ENCODE data around the gene DIRAS1.

DIRAS1 gene

GRCh38 chr19:2728783-2729387 is 7.7 kb upstream of the DIRAS1 start:
- no peak for DNase-seq (ENCODE audit: insufficient read length, low spot score)
- FAIRE-seq: no peak

DNA sequence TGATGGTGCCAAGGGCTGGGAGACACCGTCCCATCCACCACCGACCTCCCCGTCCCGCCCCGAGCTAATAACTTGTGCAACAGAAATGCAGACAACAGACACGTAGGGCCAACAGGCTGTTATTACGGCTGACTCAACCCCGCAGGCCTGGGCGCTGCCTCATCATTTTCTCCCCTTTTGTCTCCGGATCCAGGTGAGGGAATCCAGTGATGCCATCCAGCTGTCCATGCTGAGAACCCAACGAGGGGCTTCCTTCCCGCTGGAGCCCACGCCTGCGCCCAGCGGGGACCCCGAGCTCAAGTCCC is 6.4 kb upstream of the DIRAS1 start:
- no peak for DNase-seq (ENCODE audit: insufficient read length, low spot score)

GRCh38 chr19:2726904-2727639 is 5.9 kb upstream of the DIRAS1 start:
- no peak for FAIRE-seq
- DNase-seq (ENCODE audit: insufficient read length, low spot score): no peak

More for the DNA sequence above, 6.4 kb upstream of the DIRAS1 start:
- no peak for FAIRE-seq

GRCh38 chr19:2726160-2726855 is 5.1 kb upstream of the DIRAS1 start:
- no peak for DNase-seq (ENCODE audit: insufficient read length, low spot score)
- no peak for FAIRE-seq

DNA sequence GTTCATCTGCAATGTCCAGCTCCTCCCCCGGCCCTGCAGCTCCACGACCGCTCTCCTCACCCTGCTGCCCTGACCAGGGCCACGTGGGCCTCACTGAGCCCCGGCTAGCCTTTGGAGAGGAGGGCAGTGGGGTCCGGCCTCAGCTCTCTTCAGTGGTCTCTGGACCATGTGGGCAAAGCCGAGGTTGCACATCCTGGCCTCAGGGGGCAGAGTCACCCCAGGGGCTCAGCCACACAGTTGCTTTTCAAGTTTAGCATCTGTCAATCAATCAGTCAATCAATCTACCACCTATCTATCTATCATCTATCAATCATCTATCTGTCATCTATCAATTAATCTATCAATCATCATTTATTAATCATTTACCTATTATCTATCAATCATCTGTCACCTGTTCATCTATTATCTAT is 3.0 kb upstream of the DIRAS1 start:
- no peak for DNase-seq (ENCODE audit: insufficient read length, low spot score)

GRCh38 chr19:2723747-2724146 is 2.6 kb upstream of the DIRAS1 start:
- DNase-seq (ENCODE audit: insufficient read length, low spot score): no peak
- no peak for FAIRE-seq

More for the DNA sequence above, 3.0 kb upstream of the DIRAS1 start:
- FAIRE-seq: no peak

- DNase-seq (ENCODE audit: insufficient read length, low spot score) (no peak), FAIRE-seq (no peak)
Measured at GRCh38 chr19:2723345-2723715, 2.2 kb upstream of the DIRAS1 start.

DNA sequence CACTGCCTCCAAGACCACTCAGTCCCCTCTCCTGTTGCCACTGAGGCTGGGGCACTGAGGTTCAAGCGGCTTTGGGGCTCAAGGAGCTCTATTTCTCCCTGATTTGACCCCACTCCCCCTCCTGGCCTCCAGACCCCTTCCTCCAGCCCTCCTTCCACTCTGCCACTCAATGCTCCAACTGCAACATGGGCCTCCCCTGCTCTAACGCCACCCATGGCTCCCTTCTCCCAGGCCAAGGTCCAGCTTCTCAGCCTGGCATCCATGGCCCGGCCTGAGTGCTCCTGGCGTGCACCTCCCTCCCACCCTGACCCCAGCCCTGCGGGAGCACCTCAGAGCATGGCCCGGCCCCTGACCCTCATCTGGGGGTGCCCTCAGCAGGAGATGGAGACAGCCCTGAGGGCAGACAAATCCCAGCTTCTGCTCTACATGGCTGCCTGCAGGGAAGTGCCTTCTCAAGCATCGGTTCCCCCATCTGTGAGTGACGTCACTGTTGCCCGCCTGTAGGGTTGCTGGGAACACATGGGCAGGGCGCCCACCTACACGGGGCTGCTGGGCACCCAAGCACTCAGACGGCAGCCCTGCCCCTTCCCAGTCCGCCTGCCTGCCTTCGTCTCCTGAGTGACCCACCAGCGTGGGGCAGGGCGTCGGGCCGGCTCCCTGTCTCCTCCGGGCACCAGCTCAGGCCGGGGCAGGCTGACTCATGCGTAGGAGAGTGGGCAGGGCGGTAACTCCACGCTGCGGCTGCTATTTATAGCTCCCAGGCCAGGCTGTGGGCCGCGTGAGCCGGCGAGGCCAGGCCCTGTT is 1.6 kb upstream of the DIRAS1 start:
- no peak for DNase-seq (ENCODE audit: insufficient read length, low spot score)
- no peak for FAIRE-seq

DNA sequence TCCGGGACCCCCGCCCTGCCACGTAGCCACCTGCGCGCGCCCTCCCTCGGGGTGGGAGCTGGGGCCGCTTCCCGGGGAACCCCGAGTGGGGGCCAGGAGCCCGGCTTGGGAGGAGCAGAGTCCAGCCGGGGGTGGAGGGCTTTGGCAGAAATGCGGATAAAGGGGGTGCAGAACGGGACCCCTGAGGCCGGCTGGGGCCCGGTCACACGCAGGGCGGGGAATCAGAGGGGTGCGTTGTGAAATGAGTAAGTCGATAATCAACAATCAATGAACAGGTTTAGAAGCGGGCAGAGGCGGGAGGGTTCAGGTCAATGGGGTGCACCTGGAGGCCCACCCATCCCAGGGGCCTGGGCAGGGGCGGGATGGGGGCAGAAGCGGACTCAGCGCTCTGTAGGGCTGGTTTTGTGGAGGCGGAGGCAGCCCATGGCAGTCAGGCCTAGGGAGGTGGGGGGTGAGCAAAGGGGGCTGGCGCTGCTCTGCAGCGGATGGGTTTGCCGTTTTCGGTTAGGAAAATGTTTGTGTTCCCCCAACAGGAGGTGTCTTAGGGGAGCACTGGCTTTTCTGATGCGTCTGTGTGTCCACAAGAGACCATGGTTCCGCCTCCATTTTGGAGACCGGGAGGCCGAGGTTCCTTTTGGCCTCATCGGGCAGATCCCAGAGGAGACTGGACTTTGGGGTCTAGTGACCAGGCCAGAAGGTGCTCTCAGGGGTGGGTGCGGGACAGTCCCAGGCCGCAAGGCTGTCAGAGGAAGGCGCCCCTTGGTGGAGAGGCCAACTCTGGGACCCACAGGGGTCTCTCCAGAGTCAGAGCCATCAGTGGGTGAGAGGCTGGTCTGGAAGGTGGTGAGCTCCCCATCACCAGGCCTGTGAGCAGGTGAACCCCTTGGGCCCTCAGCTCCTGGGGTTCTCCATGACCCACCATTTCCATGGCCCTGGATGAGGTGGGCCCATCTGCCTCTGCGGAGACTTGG is 683 bp upstream of the DIRAS1 start:
- no peak for FAIRE-seq

DNA sequence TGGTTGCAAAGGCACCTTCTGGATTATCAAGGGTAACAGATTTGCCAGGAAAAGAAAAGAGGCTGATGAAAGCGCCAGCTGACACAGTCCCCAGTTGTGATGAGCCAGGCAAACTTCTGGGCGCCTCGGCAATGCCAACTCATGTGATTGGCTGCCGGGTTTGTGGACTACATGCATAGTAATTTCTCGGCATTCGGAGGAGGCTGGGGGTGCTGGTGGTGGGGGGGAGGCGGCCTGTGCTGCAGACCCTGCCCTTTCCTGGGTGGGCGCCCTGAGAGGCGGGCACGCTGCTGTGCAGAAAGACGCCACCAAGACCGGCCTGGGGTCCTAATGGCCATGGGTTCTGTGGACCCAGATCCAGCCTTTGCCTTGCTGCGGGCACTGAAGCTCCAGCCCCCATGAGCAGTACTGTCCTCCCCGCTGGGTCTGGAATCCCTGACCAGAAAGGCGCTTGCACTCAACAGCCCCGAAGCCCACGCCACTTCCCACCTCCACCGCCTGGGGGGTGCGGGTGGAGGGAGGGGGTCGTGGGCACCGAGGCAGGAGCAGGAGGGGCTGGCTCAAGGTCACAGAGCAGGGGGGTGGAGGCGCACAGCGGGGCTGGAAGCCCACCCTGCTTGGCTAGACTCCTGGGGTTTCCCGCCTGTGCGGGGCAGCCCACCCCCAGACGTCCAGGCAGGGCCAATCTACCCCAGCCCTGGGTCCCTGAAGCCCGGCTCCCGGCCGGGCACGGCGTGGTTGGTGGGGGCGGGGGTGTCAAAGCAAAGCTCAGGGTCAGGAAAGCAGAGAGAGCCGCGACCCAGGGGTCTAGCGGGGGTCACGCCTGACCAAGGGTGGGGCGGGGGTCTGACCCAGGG is 1.0 kb downstream of the DIRAS1 start:
- FAIRE-seq: no peak
- no peak for DNase-seq (ENCODE audit: insufficient read length, low spot score)

More for the DNA sequence above, 683 bp upstream of the DIRAS1 start:
- no peak for DNase-seq (ENCODE audit: insufficient read length, low spot score)

DNA sequence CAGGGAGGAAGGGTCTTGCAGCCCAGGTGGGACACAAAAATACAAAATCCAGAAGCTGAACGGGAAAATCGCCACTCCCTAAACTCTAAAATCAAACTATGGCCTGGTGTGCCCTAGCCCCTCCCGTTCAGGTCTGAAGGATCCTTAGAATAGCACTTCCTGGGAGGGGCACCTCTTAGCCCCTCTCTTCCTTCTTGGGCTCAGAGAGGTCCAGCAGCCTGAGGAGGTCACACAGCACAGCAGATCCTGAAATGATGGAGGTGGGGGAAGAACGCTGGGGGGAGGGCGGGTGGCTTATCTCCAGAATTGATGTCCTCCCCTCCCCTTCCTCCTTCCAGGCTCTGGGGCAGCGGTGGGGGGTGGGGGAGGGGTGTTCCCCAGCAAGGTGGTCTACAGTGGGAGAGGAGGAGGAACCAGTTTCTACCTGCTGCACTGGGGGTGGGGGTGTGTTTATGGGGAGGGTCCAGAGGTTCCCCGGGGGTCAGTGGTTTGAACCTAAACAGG is 1.9 kb downstream of the DIRAS1 start:
- no peak for FAIRE-seq
- DNase-seq (ENCODE audit: insufficient read length, low spot score): no peak

DNA sequence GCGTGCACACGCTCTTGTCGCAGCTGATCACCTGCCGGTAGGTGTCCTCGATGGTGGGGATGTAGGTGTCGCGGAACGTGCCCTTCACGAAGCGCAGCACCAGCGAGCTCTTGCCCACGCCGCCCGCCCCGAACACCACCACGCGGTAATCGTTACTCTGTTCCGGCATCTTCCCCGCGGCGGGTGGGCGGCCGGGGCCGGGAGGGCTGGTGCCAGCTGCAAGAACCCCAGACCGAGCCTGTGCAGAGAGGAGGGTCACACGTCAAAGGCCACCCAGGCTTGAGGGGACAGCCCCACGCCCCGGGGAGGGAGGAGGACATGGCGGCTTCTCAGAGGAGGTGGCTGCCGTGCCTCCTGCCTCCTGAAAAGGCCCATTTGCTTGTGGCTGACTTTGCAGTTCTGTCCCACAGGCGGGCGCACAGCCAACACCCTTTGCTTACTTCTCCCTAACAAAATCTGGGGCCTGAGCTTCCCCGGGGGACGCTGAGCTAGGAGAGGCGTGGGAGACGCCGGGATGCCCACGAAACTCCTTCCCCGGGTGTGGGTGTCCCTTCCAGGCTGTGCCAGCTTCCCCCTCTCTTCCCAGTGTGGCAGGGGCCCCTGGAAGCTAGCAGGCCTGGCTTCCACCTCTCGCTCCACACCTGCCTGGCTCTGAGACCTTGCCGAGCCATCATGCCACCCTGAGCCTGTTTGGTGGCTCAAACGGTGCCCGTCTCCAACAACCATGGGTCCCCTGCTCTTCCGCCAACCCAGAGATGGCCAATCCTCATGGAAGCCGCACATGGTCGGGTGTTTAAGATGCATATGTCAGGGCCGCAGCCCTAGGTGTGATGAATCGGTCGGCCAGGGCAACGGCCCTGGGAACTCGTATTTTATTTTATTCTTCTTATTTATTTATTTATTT is 3.3 kb downstream of the DIRAS1 start:
- DNase-seq (ENCODE audit: insufficient read length, low spot score) (no peak), FAIRE-seq (no peak)

GRCh38 chr19:2716722-2717637 is 4.2 kb downstream of the DIRAS1 start:
- FAIRE-seq: no peak
- no peak for DNase-seq (ENCODE audit: insufficient read length, low spot score)

GRCh38 chr19:2716275-2716650 is 4.9 kb downstream of the DIRAS1 start:
- no peak for FAIRE-seq

GRCh38 chr19:2715470-2716274 is 5.5 kb downstream of the DIRAS1 start:
- DNase-seq (ENCODE audit: insufficient read length, low spot score) (no peak), FAIRE-seq (no peak)

More at GRCh38 chr19:2716275-2716650, 4.9 kb downstream of the DIRAS1 start:
- no peak for DNase-seq (ENCODE audit: insufficient read length, low spot score)
